Caco-2 (cell line): ENCODE data around the gene CYS1. TPM values are rescaled to one million over a fixed set of nuclear protein-coding genes. Genes with fewer than 3 reads are reported as not detected.
"Not testable (repeated sequence)": the region's sequence is repeated elsewhere in the genome, so short reads cannot be mapped to it uniquely, and the experiment has no call there.

Experiments
- BruUV-seq: library from RNA; stranded (reverse); fragments of 400-500 nt; replicated peaks from 2 replicates; lab custom pipeline; 2021; lab: Mats Ljungman, UMichigan
- CTCF ChIA-PET: fragments of 300-600 bp; sonication (Branson Sonifier 250); formaldehyde crosslinking; loops from one replicate; lab custom pipeline; 2022; ENCODE audit warnings: antibody characterized with exemption; lab: Charles Lee
- POLR2A ChIA-PET: fragments of 300-600 bp; sonication (Branson Sonifier 250); formaldehyde crosslinking; loops from one replicate; lab custom pipeline; 2022; ENCODE audit warnings: antibody characterized with exemption; lab: Charles Lee
- DNase-seq, 2 experiments: peaks; one replicate each; pipeline versions ENCODE4 v3.0.0 to v3.0.0-alpha.2; 2020 to 2022
- H3K27me3 ChIP-seq: replicated peaks from 2 replicates; pipeline ENCODE4 v1.6.0; 2011; ENCODE audit warnings: low read length; ENCODE audit not compliant: control insufficient read depth, insufficient read depth
- H3K36me3 ChIP-seq: 2 replicates; pipeline ENCODE4 v1.5.1; 2011; ENCODE audit warnings: low read length; ENCODE audit not compliant: control insufficient read depth, insufficient read depth
- H3K4me1 ChIP-seq: fragments of 250-450 bp; sonication (Bioruptor Pico); 2 replicates; pipeline ENCODE4 v1.5.1; 2020; ENCODE audit warnings: mild to moderate bottlenecking
- H3K4me3 ChIP-seq: 2 replicates; pipeline ENCODE4 v1.5.1; 2011; ENCODE audit warnings: low read depth, mild to moderate bottlenecking, control low read depth, low read length
- H3K9me3 ChIP-seq: fragments of 250-450 bp; sonication (Bioruptor Pico); 2 replicates; pipeline ENCODE4 v1.5.1; 2020; ENCODE audit warnings: mild to moderate bottlenecking, moderate library complexity
- H3K27ac Mint-ChIP-seq: one replicate; pipeline ENCODE4 v1.8.0; 2022; ENCODE audit warnings: mixed read lengths; ENCODE audit not compliant: unreplicated experiment
- H3K27me3 Mint-ChIP-seq: one replicate; pipeline ENCODE4 v1.8.0; 2022; ENCODE audit warnings: mixed read lengths; ENCODE audit not compliant: insufficient read depth, unreplicated experiment
- H3K36me3 Mint-ChIP-seq: one replicate; pipeline ENCODE4 v1.8.0; 2022; ENCODE audit warnings: mild to moderate bottlenecking, mixed read lengths; ENCODE audit not compliant: insufficient read depth, unreplicated experiment
- H3K4me1 Mint-ChIP-seq: one replicate; pipeline ENCODE4 v1.8.0; 2022; ENCODE audit warnings: low read depth, mixed read lengths; ENCODE audit not compliant: unreplicated experiment
- H3K4me3 Mint-ChIP-seq: one replicate; pipeline ENCODE4 v1.8.0; 2022; ENCODE audit warnings: mild to moderate bottlenecking, moderate library complexity, mixed read lengths; ENCODE audit not compliant: unreplicated experiment
- H3K9me3 Mint-ChIP-seq: one replicate; pipeline ENCODE4 v1.8.0; 2022; ENCODE audit warnings: mixed read lengths; ENCODE audit not compliant: unreplicated experiment
- intact Hi-C: fragments of 100-400 bp; cut with micrococcal nuclease; formaldehyde crosslinking; loops from one replicate; pipeline ENCODE4 v1.10.0; 2022; ENCODE audit not compliant: unreplicated experiment
- total RNA-seq: library from RNA; stranded (reverse); gene quantifications from 2 replicates; pipeline ENCODE4 v1.2.3, GENCODE V29; 2022
- TF ChIP-seq, protein P1 (sequence below), 2 experiments: fragments of 200-600 bp in 1 of 2; IDR thresholded peaks; 1 replicate in 1 of 2; 2 replicates in 1 of 2; pipeline versions ENCODE4 v1.5.1 to v1.8.0; 2011 to 2022; ENCODE audit warnings: antibody characterized with exemption in 1 of 2, control low read depth in 1 of 2, inconsistent platforms in 1 of 2, low read depth in 1 of 2, low read length in 1 of 2, mild to moderate bottlenecking in 1 of 2, moderate library complexity in 1 of 2; ENCODE audit not compliant: insufficient read depth in 1 of 2, severe bottlenecking in 1 of 2, unreplicated experiment in 1 of 2

The CYS1 gene
- total RNA-seq, 1 experiment from 2014 or later: 1.4 TPM

DNA sequence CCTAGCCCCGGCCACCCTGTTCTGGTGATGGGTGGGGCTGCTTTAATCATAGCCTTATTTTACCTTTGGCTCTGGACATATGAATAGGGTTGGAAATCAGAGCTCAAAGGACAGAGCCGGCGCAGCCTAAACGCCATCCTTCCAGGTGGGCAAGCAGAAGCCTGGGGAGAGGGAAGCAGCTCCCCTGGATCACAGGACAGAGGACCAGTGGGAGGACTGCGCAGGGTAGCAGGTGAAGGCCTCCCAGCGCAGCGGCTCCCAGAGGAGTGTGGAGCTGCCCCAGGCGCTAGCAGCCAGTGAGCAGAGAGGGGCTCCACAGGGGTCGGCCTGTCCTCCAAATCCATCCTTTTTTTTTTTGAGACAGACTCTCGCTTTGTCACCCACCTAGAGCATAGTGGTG, 16.4 kb upstream of the CYS1 start:
- Mint-ChIP-seq H3K9me3 (no peaks in the 10 kb centered on the region), H3K27ac (no peak overlapping the region), H3K4me3 (no peak overlapping the region), H3K27me3 (no peaks in the 10 kb centered on the region), H3K36me3 (no peaks in the 10 kb centered on the region), H3K4me1 (no peaks in the 10 kb centered on the region)
- Histone ChIP-seq H3K4me1 (no peaks in the 10 kb centered on the region), H3K4me3 (no peak overlapping the region), H3K36me3 (no peaks in the 10 kb centered on the region), H3K27me3 (no peaks in the 10 kb centered on the region), H3K9me3 (no peaks in the 10 kb centered on the region; the same call in 1 of the 2 replicates)
- CTCF ChIA-PET: interaction anchor here (0.6 to 4.9 kb wide), 21 partner anchors 9 to 466 kb away, joined by 3 to 210 read pairs (median 4); partner anchors contain the start of genes CYS1, TAF1B and YWHAQ
- TF ChIP-seq, protein P1, sequence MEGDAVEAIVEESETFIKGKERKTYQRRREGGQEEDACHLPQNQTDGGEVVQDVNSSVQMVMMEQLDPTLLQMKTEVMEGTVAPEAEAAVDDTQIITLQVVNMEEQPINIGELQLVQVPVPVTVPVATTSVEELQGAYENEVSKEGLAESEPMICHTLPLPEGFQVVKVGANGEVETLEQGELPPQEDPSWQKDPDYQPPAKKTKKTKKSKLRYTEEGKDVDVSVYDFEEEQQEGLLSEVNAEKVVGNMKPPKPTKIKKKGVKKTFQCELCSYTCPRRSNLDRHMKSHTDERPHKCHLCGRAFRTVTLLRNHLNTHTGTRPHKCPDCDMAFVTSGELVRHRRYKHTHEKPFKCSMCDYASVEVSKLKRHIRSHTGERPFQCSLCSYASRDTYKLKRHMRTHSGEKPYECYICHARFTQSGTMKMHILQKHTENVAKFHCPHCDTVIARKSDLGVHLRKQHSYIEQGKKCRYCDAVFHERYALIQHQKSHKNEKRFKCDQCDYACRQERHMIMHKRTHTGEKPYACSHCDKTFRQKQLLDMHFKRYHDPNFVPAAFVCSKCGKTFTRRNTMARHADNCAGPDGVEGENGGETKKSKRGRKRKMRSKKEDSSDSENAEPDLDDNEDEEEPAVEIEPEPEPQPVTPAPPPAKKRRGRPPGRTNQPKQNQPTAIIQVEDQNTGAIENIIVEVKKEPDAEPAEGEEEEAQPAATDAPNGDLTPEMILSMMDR (IDR thresholded peaks at IDR 0.05; ENCODE audit: insufficient read depth in 1 of 2, low read depth in 1 of 2, low read length in 1 of 2, severe bottlenecking in 1 of 2, unreplicated experiment in 1 of 2): no peak
- POLR2A ChIA-PET: interaction anchor here (0.5 to 1.2 kb wide), 3 partner anchors 24 to 39 kb away, joined by 3 to 6 read pairs (median 4); no protein-coding TSS in a partner anchor
- BruUV-seq: no TSS peak
- intact Hi-C loops: loop anchor here (1.0 to 2.0 kb wide), 3 partner anchors 16 to 24 kb away; partner anchors contain the start of gene CYS1
- no peak for DNase-seq

DNA sequence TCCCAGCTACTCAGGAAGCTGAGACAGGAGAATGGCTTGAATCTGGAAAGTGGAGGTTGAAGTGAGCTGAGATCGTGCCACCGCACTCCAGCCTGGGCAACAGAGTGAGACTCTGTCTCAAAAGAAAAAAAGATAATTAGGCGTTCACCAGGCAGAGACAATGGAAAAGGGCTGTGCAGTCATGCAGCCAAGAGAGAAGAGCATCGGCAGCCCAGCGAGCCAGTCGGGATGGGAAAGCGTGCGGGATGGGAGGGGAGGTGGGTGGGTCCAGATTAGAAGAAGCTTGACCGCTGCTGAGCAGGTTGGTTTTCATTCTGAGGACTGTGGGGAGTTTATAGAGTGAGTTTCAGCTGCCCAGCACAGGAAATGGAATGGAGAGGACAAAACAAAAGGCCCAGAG, 15.0 kb upstream of the CYS1 start:
- no peaks in the 10 kb centered on the region for H3K4me1 ChIP-seq
- no peaks in the 10 kb centered on the region for H3K36me3 Mint-ChIP-seq
- TF ChIP-seq, protein P1 (IDR thresholded peaks at IDR 0.05; ENCODE audit: insufficient read depth in 1 of 2, low read depth in 1 of 2, low read length in 1 of 2, severe bottlenecking in 1 of 2, unreplicated experiment in 1 of 2): no peak
- H3K4me1 Mint-ChIP-seq: no peaks in the 10 kb centered on the region
- no peaks in the 10 kb centered on the region for H3K36me3 ChIP-seq
- no peaks in the 10 kb centered on the region for H3K9me3 Mint-ChIP-seq
- H3K4me3 ChIP-seq: no peak overlapping the region
- intact Hi-C loops: no loop called here
- POLR2A ChIA-PET: interaction anchor here (0.5 kb wide), 1 partner anchor 211 kb away, joined by 4 read pairs; no protein-coding TSS in a partner anchor
- CTCF ChIA-PET: interaction anchor here (1.1 to 4.9 kb wide), 2 partner anchors 19 to 24 kb away, joined by 4 to 210 read pairs; no protein-coding TSS in a partner anchor
- H3K4me3 Mint-ChIP-seq: no peak overlapping the region
- no peak for DNase-seq
- H3K27me3 ChIP-seq: no peaks in the 10 kb centered on the region
- no peaks in the 10 kb centered on the region for H3K27me3 Mint-ChIP-seq
- no peak overlapping the region for H3K27ac Mint-ChIP-seq
- no TSS peak for BruUV-seq
- no peaks in the 10 kb centered on the region; the same call in 1 of the 2 replicates for H3K9me3 ChIP-seq

DNA sequence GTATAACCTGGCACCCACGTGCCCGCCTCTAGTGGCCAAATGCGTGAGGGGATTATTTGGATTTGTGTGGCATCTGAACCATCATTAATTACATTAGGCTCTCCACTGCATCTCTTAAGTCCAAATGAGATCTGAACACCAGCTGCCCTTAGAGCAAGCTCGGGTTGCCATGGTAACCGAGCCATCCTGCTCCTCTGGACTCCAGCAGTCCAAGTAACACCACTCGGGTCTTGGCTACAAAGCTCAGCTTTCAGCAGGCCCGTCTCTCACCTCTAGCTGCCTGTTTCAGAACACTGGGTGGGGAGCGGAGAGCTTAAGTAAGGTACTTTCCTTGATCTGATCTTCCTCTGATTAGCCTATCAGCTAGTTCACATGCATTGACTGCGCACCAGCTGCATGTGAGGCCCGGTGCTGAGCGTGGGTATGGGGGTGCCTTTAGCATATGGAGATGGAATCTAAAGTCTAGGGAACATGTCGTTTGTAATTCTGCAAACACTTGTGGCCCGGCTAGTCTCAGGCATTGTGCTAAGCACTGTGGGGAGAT, 14.1 kb upstream of the CYS1 start:
- Mint-ChIP-seq H3K4me1 (no peaks in the 10 kb centered on the region), H3K9me3 (no peaks in the 10 kb centered on the region), H3K36me3 (no peaks in the 10 kb centered on the region), H3K4me3 (no peak overlapping the region), H3K27me3 (no peaks in the 10 kb centered on the region), H3K27ac (no peak overlapping the region)
- H3K36me3 ChIP-seq: no peaks in the 10 kb centered on the region
- no peaks in the 10 kb centered on the region for H3K4me1 ChIP-seq
- DNase-seq: no peak
- no peaks in the 10 kb centered on the region; the same call in 1 of the 2 replicates for H3K9me3 ChIP-seq
- CTCF ChIA-PET: interaction anchor here (1.1 to 4.9 kb wide), 2 partner anchors 18 to 23 kb away, joined by 4 to 210 read pairs; no protein-coding TSS in a partner anchor
- intact Hi-C loops: no loop called here
- H3K4me3 ChIP-seq: no peak overlapping the region
- no TSS peak for BruUV-seq
- TF ChIP-seq, protein P1 (IDR thresholded peaks at IDR 0.05; ENCODE audit: insufficient read depth in 1 of 2, low read depth in 1 of 2, low read length in 1 of 2, severe bottlenecking in 1 of 2, unreplicated experiment in 1 of 2): no peak
- POLR2A ChIA-PET: no interaction called here
- no peaks in the 10 kb centered on the region for H3K27me3 ChIP-seq

DNA sequence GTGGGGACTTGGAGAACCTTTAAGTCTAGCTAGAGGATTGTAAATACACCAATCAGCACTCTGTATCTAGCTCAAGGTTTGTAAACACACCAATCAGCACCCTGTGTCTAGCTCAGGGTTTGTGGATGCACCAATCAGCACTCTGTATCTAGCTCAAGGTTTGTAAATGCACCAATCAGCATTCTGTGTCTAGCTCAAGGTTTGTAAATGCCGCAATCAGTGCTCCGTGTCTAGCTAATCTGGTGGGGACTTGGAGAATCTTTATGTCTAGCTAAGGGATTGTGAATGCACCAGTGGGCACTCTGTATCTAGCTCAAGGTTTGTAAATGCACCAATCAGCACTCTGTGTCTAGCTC, 11.7 kb upstream of the CYS1 start:
- DNase-seq, BruUV-seq, H3K9me3 ChIP-seq, H3K36me3 ChIP-seq, H3K27me3 Mint-ChIP-seq, H3K9me3 Mint-ChIP-seq, intact Hi-C loops, H3K27me3 ChIP-seq, H3K4me1 Mint-ChIP-seq, H3K4me3 ChIP-seq, H3K4me3 Mint-ChIP-seq, H3K27ac Mint-ChIP-seq, POLR2A ChIA-PET, H3K4me1 ChIP-seq, H3K36me3 Mint-ChIP-seq: not testable (repeated sequence)
- CTCF ChIA-PET: interaction anchor here (1.1 to 1.8 kb wide), 2 partner anchors 13 to 19 kb away, joined by 4 to 5 read pairs; partner anchors contain the start of gene CYS1
